Immature natural killer cell (primary cell): Measurements from ENCODE around the gene CHST15. TPM values are rescaled to one million over a fixed set of nuclear protein-coding genes. Genes with fewer than 3 reads are reported as not detected.

Experiments used
- DNase-seq, 3 donors: peaks; one replicate each; pipeline ENCODE4 v3.0.0; 2022; ENCODE audit warnings: mixed read lengths in 1 of 3
- H3K27ac Mint-ChIP-seq, 6 donors: one replicate each; pipeline ENCODE4 v1.8.0; 2020; ENCODE audit warnings: mixed read lengths in 6 of 6, mild to moderate bottlenecking in 5 of 6, inconsistent platforms in 4 of 6, moderate library complexity in 3 of 6
- H3K27me3 Mint-ChIP-seq, 3 donors: one replicate each; pipeline ENCODE4 v1.8.0; 2020 to 2021; ENCODE audit warnings: low read depth in 3 of 3, mild to moderate bottlenecking in 3 of 3, mixed read lengths in 3 of 3, moderate library complexity in 3 of 3, inconsistent platforms in 1 of 3
- H3K36me3 Mint-ChIP-seq, 3 donors: one replicate each; pipeline ENCODE4 v1.8.0; 2020; ENCODE audit warnings: mixed read lengths in 3 of 3, inconsistent platforms in 2 of 3, mild to moderate bottlenecking in 2 of 3
- H3K4me1 Mint-ChIP-seq, 2 donors: one replicate each; pipeline ENCODE4 v1.8.0; 2020; ENCODE audit warnings: inconsistent platforms in 2 of 2, mild to moderate bottlenecking in 2 of 2, mixed read lengths in 2 of 2, moderate library complexity in 1 of 2
- H3K4me3 Mint-ChIP-seq, 5 donors: one replicate each; pipeline ENCODE4 v1.8.0; 2020; ENCODE audit warnings: mild to moderate bottlenecking in 5 of 5, mixed read lengths in 5 of 5, inconsistent platforms in 3 of 5, moderate library complexity in 3 of 5
- H3K9me3 Mint-ChIP-seq, 6 donors: one replicate each; pipeline ENCODE4 v1.8.0; 2020; ENCODE audit warnings: mild to moderate bottlenecking in 6 of 6, mixed read lengths in 6 of 6, inconsistent platforms in 4 of 6, moderate library complexity in 3 of 6
- polyA plus RNA-seq, 3 donors: library from polyadenylated mRNA; unstranded; fragments of 300-500 nt; fragmentation: Illumina TruSeq; gene quantifications; one replicate each; pipeline ENCODE4 v1.2.3, GENCODE V29; 2021

The CHST15 gene
- polyA plus RNA-seq, 3 donors from 2014 or later, result 0.07 to 0.20 (median 0.08) TPM

DNA sequence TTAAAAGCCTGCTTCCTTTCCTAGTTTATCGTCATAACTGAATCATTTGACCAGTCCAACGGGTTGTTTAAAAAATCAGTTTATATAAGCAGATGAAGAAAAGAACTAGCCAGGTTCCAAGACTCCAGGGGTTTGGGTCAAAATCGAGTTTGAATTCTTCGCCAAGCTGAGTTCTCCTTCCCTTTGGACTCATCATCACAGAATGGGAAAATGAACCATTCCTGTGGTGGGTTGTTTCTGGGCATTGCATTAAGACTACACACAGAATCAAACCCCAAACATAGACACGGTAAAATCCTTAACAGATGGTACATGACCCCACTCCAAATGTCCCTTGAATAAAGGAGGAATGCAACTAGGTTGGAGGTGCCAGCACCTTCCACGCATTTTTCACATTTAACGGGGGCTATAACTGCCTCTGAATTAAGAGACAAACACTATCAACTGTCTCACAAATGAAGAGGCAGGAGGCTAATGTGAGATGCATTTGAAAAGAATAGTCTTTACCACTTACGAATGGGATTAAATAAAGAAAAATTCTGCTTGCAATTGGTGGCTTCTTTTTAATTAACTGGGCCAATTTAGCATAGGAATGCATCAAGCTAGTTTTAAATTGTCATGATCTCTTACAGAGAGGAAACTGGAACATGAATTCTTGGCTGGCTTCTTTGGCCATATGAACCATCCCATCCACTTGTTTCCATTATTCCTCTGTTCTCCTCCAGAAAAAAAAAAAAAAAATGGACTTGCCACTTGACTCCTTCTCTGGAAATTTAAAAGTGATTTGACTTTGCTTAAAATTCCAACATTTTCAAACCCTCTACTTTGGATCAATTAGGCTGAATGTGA is 61.1 kb downstream of the CHST15 start:
- Mint-ChIP-seq H3K9me3 (no peaks in the 10 kb centered on the region), H3K4me1 (peaks cover 5 to 9% of the 10 kb centered on the region in 2 donors), H3K27me3 (peaks cover 2 to 4% (median 3%) of the 10 kb centered on the region in 3 donors), H3K4me3 (no peak overlapping the region), H3K36me3 (no peaks in the 10 kb centered on the region), H3K27ac (no peak overlapping the region)
- no peak for DNase-seq

DNA sequence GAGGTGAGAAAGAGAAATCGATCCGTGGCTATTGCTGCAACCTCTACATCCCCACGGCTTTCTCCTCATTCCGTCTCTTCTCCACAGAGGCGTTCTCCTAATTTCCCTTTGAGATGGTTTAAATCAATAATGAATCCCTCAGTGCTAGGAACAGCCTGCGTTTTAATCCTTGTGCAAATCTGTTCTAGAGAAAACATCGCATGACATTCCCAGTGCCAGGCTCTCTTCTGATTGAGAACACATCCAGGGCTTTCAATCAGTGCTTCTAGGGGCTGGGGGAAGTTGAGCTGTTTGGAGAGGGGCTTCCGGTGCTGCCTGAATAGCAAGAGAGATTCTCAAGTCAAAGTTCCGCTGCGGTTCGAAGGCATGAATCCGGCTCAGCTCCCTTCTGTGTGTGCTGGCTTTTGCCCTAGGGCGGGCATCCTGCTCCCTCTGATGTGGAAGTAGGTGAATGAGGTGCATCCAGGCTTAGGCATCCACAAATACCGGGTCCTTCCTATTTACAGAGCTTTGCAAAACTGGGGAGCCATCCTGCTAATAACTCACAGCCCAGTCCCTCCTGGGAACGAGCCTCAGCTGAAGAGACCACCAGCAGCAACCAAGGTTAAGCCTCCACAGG is 62.8 kb downstream of the CHST15 start:
- Mint-ChIP-seq H3K27me3 (peaks cover 2% of the 10 kb centered on the region in 3 donors), H3K27ac (no peak overlapping the region), H3K4me3 (no peak overlapping the region), H3K36me3 (no peaks in the 10 kb centered on the region), H3K9me3 (no peaks in the 10 kb centered on the region), H3K4me1 (peaks cover 2 to 3% of the 10 kb centered on the region in 2 donors)
- DNase-seq, result no peak

GRCh38 chr10:124030061-124030460 is 63.3 kb downstream of the CHST15 start:
- Mint-ChIP-seq H3K4me3 (no peak overlapping the region), H3K27me3 (no peaks in the 10 kb centered on the region), H3K27ac (no peak overlapping the region), H3K4me1 (no peaks in the 10 kb centered on the region), H3K36me3 (no peaks in the 10 kb centered on the region), H3K9me3 (no peaks in the 10 kb centered on the region)
- DNase-seq, result no peak

DNA sequence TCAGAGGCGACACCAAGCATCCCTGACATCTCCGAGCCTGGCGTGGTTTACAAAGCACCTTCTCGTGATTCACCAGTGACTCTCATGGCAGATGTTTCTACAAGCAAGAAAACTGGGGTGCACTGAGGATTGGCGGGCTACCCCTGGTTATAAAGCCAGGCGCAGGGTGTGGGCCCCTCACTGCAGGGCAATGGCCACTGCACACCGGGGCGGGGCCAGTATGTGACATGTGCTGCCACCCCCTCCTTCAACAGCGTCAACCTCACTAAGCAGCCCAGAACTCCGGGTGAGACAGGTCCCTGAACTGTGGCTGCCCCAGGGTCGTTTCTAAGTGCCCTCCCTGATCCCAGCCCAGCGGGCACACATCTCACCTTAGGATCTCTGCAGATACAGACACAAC is 63.8 kb downstream of the CHST15 start:
- Mint-ChIP-seq H3K4me1 (no peaks in the 10 kb centered on the region), H3K27me3 (no peaks in the 10 kb centered on the region), H3K4me3 (no peak overlapping the region), H3K9me3 (no peaks in the 10 kb centered on the region), H3K27ac (no peak overlapping the region), H3K36me3 (no peaks in the 10 kb centered on the region)
- no peak for DNase-seq

- DNase-seq, result no peak
- H3K9me3 Mint-ChIP-seq, result no peaks in the 10 kb centered on the region
- H3K4me3 Mint-ChIP-seq, result no peak overlapping the region
- H3K27ac Mint-ChIP-seq, result no peak overlapping the region
- H3K36me3 Mint-ChIP-seq, result no peaks in the 10 kb centered on the region
- H3K4me1 Mint-ChIP-seq, result no peaks in the 10 kb centered on the region
- H3K27me3 Mint-ChIP-seq, result peaks cover 0 to 2% (median 0%) of the 10 kb centered on the region in 3 donors
Observed at GRCh38 chr10:124028700-124029480, 64.5 kb downstream of the CHST15 start.

DNA sequence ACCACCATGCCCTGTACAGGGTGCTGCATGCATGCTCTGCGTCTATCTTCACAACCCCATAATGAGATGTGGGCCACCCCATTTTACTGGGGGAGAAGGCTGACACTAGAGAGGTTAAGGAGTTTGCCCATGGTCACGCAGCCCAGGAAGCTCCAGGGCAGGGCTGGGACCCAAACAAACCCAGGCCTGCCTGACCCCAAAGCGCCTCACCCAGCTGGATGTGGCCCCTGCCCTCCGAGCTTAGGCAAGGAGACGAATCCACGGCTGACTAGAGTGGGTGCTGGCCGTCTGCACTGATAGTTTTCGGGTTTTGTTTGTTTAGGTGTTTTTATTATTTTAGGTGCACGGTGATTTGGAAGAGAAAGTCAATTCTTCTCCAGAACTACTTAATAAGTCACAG is 65.7 kb downstream of the CHST15 start:
- no peaks in the 10 kb centered on the region for H3K36me3 Mint-ChIP-seq
- no peak for DNase-seq
- peaks cover 0 to 2% (median 0%) of the 10 kb centered on the region in 3 donors for H3K27me3 Mint-ChIP-seq
- no peak overlapping the region for H3K27ac Mint-ChIP-seq
- H3K4me3 Mint-ChIP-seq, result no peak overlapping the region
- H3K4me1 Mint-ChIP-seq, result no peaks in the 10 kb centered on the region
- no peaks in the 10 kb centered on the region for H3K9me3 Mint-ChIP-seq

DNA sequence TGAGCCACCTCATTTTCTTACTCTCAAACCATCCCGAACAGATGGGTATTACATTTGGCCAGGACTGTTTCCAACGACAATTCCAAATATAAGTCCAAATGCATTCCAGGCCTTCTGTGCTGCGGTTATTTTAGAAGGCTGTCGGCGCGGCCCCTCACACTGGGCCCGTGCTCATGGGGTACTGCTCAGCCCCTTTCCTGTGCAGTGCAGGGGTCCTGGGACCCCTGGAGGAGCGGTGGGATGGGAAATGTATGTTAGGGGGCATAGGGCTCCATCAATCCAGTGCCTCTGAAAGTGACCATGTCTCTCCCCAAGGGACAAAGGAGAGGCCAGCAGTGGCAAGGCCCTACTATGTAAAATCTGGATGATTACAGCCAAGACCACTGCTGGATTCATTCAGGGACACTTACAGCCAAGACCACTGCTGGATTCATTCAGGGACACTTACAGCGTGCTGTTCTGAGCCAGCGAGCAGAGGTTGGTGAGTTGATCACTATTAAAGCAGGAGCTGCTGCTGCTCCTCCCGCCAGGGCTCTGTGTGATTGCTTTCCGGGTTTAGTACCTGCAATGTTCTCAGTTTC is 66.3 kb downstream of the CHST15 start:
- peaks cover 0 to 2% (median 0%) of the 10 kb centered on the region in 3 donors for H3K27me3 Mint-ChIP-seq
- H3K4me3 Mint-ChIP-seq, result no peak overlapping the region
- no peak for DNase-seq
- H3K4me1 Mint-ChIP-seq, result no peaks in the 10 kb centered on the region
- no peaks in the 10 kb centered on the region for H3K36me3 Mint-ChIP-seq
- H3K9me3 Mint-ChIP-seq, result no peaks in the 10 kb centered on the region
- no peak overlapping the region for H3K27ac Mint-ChIP-seq

DNA sequence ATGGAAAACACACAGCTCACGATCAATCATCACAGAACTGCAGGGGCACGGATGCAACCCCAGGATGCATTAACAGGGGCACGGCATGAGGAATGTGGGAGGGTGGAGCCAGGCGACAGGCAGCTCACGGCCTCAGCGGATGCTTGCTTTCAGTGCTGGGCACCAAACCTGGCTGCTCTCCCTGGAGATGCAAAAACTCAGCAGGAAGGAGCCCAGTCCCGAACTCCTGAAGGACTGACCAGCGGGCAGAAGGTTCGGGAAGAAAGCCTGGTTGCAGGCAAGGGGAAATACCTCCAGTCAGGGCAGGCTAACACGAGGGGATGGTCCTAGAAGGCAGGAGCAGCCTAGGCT is 66.8 kb downstream of the CHST15 start:
- H3K4me3 Mint-ChIP-seq, result no peak overlapping the region
- no peaks in the 10 kb centered on the region for H3K4me1 Mint-ChIP-seq
- H3K27me3 Mint-ChIP-seq, result peaks cover 0 to 2% (median 0%) of the 10 kb centered on the region in 3 donors
- H3K27ac Mint-ChIP-seq, result no peak overlapping the region
- no peaks in the 10 kb centered on the region for H3K36me3 Mint-ChIP-seq
- no peak for DNase-seq
- H3K9me3 Mint-ChIP-seq, result no peaks in the 10 kb centered on the region

- Mint-ChIP-seq H3K27me3 (peaks cover 0 to 2% (median 0%) of the 10 kb centered on the region in 3 donors), H3K36me3 (no peaks in the 10 kb centered on the region), H3K27ac (no peak overlapping the region), H3K9me3 (no peaks in the 10 kb centered on the region), H3K4me3 (no peak overlapping the region), H3K4me1 (no peaks in the 10 kb centered on the region)
- DNase-seq, result no peak
Observed at GRCh38 chr10:124025660-124026588, 67.5 kb downstream of the CHST15 start.

DNA sequence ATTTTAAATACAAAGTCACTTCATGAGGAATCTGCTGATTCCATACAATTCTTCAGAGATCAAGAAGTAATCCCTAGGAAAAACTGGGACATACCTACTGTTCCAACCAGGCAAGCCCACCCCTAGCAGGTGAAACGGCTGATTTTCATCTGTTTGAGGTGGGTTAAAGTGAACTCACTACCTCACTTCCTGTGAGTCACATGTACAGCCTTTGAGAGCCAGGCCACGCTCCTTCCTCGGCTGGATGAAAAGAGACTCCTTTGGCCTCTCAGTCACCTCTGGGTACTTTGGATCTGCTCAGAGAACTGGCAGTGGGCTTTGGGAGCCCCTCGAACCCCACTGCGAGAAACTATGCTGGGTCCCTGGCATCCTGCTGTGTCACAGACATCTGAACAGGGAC is 68.2 kb downstream of the CHST15 start:
- no peak overlapping the region for H3K4me3 Mint-ChIP-seq
- H3K36me3 Mint-ChIP-seq, result no peaks in the 10 kb centered on the region

DNA sequence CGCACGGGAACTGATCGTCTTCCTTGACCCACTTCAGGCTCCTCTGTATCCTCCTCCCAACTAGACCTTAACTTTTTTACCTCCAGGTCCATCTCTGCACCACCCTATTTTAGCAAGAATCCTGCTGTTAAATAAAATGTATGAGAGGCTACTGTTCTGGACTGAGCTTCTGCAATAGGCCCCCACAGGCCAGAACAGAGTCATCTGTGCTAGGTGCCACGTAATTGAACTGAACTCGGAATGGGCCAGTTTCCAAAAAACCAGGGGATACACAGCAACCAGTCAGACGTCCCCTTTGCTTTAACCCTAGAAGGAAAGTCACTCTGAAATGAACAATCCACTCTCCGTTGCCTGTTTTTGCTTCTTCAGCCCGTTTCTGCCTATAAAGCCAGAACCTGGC is 71.3 kb downstream of the CHST15 start:
- no peaks in the 10 kb centered on the region for H3K36me3 Mint-ChIP-seq

More for the DNA sequence above, 68.2 kb downstream of the CHST15 start:
- Mint-ChIP-seq H3K27ac (no peak overlapping the region), H3K9me3 (no peaks in the 10 kb centered on the region), H3K4me1 (no peaks in the 10 kb centered on the region), H3K27me3 (peaks cover 0 to 2% (median 0%) of the 10 kb centered on the region in 3 donors)
- DNase-seq, result no peak

DNA sequence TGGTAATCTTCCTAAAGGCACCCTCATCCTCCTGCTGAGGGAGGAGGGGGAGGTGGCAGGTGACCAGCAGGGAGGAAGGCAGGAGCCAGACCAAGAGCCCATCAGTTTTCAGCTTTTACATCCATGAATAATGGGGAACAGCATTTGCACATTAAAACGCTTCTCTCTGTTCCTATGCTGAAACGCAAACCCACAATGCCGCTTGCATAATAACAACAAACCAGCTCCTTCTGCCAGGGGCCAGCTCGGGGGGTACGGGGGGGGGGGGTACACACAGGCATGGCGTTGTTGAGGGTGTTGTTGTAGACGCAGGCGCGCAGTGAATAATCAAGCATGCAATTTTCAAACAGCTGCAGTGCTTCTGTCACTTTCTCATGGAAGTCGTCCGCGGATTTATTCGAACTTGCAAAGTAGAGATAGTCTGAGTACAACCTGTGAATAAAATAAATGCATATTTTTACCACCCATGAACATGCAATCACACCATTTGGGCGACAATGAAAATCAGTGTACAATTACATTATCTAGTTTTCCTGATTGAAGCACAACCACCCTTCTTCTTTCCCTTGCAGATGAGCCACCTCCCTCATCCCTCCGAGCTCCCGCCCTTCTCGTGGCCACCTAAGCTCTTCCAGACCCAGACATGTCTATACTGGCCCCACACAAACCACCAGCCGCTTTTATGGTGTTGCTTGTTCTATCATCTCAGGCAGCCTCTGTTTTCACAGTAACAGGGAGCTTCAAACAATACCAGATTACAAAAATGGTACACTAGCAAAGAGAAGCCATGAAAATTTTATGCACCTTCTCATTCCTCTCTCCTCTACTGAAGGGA is 72.2 kb downstream of the CHST15 start:
- no peak overlapping the region for H3K27ac Mint-ChIP-seq
- no peak overlapping the region for H3K4me3 Mint-ChIP-seq
- H3K36me3 Mint-ChIP-seq, result no peaks in the 10 kb centered on the region
- DNase-seq, result no peak
- H3K4me1 Mint-ChIP-seq, result no peaks in the 10 kb centered on the region
- no peaks in the 10 kb centered on the region for H3K9me3 Mint-ChIP-seq
- H3K27me3 Mint-ChIP-seq, result peaks cover 0 to 4% (median 3%) of the 10 kb centered on the region in 3 donors

More for the DNA sequence above, 71.3 kb downstream of the CHST15 start:
- Mint-ChIP-seq H3K27ac (no peak overlapping the region), H3K27me3 (peaks cover 0 to 4% (median 3%) of the 10 kb centered on the region in 3 donors), H3K4me1 (no peaks in the 10 kb centered on the region), H3K4me3 (no peak overlapping the region), H3K9me3 (no peaks in the 10 kb centered on the region)
- DNase-seq, result no peak
